HL-60/S4 treated with phorbol 12-myristate 13-acetate at 8.2 ng/mL for 4 days and 3 days (cell line): Measurements from ENCODE around the gene RTP3.

ENCODE experiments used
- in situ Hi-C: fragments of 300-500 bp; cut with MboI; formaldehyde crosslinking; loops from 2 replicates; pipeline ENCODE4 v1.15.0; 2022; ENCODE audit warnings: low sequenced_read_pairs

RTP3 gene

GRCh38 chr3:46468753-46469600 is 28.8 kb upstream of the RTP3 start:
- in situ Hi-C loops: no loop called here

GRCh38 chr3:46469680-46470357 is 28.0 kb upstream of the RTP3 start:
- in situ Hi-C loops: no loop called here

- in situ Hi-C loops: no loop called here
These were observed 26.9 kb upstream of the RTP3 start for GRCh38 chr3:46470831-46471230.

DNA sequence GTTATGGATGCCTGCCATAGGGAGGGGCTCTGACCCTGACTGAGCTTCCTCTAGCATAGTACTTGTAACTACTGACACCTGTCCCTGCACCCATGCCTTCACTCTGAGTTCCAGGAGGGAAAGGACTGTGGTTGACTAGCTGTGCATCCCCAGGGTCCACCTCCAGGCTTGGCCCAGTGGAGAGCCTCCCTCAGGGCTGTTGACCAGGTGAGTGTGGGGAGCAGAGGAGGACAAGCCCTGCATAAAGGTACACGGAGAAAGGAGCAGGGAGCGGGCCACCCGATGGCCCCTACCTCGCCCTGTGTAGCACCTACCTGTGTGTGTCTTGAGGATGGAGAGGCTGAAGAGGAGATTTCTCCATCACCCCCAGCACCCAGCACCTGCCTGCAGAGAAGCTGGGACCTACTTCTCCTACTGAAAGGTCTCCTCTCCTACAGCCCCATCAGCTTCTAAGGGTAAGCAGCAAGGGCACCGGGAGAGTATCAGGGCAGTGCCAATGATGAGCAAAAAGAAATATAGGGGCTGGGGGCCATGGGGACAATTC is 26.3 kb upstream of the RTP3 start:
- in situ Hi-C loops: no loop called here

- in situ Hi-C loops: no loop called here
These were observed 25.0 kb upstream of the RTP3 start for GRCh38 chr3:46472736-46473135.

DNA sequence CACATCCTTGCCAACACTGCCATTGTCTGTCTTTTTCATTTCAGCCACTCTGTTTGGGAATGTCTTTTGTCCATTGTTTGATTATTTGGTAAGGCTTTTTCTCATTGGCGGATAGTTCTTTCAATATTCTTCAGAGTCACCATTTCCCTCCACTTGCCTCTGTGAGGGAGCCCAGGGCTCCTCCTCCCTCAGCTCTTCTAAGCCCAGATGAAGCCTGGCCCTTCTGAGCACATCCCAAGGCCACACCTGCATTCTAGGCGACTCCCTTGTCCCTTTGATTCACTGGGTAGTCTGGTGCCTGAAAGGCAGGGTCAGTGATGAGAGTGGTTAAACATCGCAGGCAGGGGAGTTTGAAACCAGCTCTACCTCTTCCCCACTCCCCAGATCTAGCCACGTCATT is 20.6 kb upstream of the RTP3 start:
- in situ Hi-C loops: no loop called here

DNA sequence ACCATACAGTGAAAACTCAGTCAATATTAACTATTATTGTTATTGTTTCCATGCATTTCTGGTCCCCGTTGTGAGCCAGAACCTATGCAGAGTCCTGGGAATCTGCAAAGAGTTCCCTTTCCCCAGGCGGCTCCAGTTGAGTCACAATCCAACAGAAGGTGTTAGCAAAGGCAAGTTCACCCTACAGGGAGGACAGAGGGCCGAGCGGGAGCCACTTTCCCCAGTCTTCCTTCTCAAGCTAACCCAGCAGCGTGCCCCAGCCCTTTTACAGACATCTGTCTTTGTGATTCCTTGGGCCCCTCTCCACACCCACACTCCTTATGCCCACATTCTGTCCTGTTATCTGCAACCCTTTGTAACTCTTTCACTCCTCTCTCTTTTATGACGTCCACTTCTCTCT is 20.0 kb upstream of the RTP3 start:
- in situ Hi-C loops: no loop called here

- in situ Hi-C loops: no loop called here
These were observed 19.4 kb upstream of the RTP3 start for GRCh38 chr3:46478341-46478740.

- in situ Hi-C loops: no loop called here
These were observed 18.8 kb upstream of the RTP3 start for GRCh38 chr3:46479021-46479420.

- in situ Hi-C loops: no loop called here
These were observed 18.1 kb upstream of the RTP3 start for GRCh38 chr3:46479696-46480095.

GRCh38 chr3:46480491-46481195 is 17.1 kb upstream of the RTP3 start:
- in situ Hi-C loops: no loop called here

DNA sequence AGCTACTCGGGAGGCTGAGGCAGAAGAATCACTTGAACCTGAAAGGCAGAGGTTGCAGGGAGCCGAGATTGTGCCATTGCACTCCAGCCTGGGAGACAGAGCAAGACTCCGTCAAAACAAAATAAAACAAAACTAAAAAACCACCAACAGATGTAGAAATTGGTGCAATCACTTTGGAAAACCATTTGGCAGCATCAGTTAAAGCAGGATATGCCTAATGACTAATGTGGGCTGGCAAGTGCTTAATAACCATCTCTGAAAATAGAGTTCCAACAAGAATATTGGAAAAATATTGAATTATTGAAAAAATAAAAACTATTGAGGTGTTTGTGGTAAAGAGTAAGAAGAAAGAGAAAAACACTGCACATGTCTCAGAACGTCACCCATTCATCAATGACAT is 16.1 kb upstream of the RTP3 start:
- in situ Hi-C loops: no loop called here

GRCh38 chr3:46482632-46483350 is 15.0 kb upstream of the RTP3 start:
- in situ Hi-C loops: no loop called here

DNA sequence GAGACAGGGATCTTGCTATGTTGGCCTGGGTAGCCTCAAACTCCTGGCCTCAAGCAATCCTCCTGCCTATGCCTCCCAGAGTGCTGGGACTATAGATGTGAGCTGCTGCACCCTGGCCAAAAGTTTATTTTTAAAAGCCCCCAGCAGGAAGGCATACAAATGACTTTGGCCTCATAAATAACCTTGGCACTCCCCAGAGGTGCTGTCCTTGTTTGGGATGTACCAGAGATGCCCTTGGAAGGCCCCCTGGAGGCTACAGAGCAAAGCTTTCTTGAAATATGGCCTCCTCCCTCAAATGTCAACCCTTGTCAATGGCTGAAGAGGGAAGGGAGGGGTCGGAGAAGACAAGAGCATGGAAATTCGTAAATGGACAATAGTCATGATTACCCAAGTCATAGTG is 14.0 kb upstream of the RTP3 start:
- in situ Hi-C loops: no loop called here

- in situ Hi-C loops: no loop called here
These were observed 13.4 kb upstream of the RTP3 start for GRCh38 chr3:46484388-46484787.

- in situ Hi-C loops: no loop called here
These were observed 12.6 kb upstream of the RTP3 start for GRCh38 chr3:46484911-46485778.

DNA sequence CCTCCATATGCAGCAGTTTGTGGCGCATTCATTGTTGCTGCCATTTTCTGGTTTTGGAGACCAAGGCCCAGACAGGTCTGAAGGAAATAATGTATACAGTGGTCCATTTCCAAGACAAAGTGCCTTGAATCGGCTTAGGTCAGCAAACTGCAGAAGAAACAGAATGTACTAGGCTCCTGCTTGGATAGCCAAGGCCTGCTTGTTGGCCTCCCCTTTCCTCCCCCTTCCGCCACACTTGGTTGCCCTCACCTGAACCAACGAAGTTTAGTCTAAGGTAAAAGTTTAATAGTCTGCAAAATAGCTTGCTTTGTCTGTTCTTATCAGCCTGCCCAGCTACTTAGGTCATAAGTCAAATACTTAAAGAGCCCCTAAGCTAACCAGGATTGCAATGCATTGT is 12.0 kb upstream of the RTP3 start:
- in situ Hi-C loops: no loop called here

- in situ Hi-C loops: no loop called here
These were observed 8.9 kb upstream of the RTP3 start for GRCh38 chr3:46488735-46489361.

- in situ Hi-C loops: no loop called here
These were observed 8.4 kb upstream of the RTP3 start for GRCh38 chr3:46489381-46489780.

- in situ Hi-C loops: no loop called here
These were observed 7.9 kb upstream of the RTP3 start for GRCh38 chr3:46489875-46490274.
